Loucy (cell line): ENCODE results near the gene C1orf35.

Source experiments
- H2AFZ ChIP-seq: fragments of 200-600 bp; sonication (generic); 2 replicates; pipeline ENCODE4 v1.6.0; 2016; ENCODE audit warnings: antibody characterized with exemption, mild to moderate bottlenecking, low read length, moderate library complexity
- H3F3A ChIP-seq: fragments of 200-600 bp; 2 replicates; pipeline ENCODE4 v1.6.0; 2016; ENCODE audit warnings: antibody characterized with exemption, low read depth, mild to moderate bottlenecking
- H3K27me3 ChIP-seq: fragments of 200-600 bp; sonication (generic); 2 replicates; pipeline ENCODE4 v1.6.1; 2014; ENCODE audit warnings: low read length, mild to moderate bottlenecking; ENCODE audit not compliant: insufficient read depth, poor library complexity, severe bottlenecking
- H3K36me3 ChIP-seq: fragments of 200-600 bp; sonication (generic); 2 replicates; pipeline ENCODE4 v1.6.1; 2016; ENCODE audit warnings: low read length; ENCODE audit not compliant: insufficient read depth
- H3K4me1 ChIP-seq: fragments of 200-600 bp; sonication (generic); 2 replicates; pipeline ENCODE4 v1.5.1; 2014; ENCODE audit warnings: low read length, mild to moderate bottlenecking; ENCODE audit not compliant: insufficient read depth, poor library complexity, severe bottlenecking
- H3K4me2 ChIP-seq: fragments of 200-600 bp; sonication (generic); 2 replicates; pipeline ENCODE4 v1.6.0; 2014; ENCODE audit warnings: antibody characterized with exemption, low read length, low read depth, mild to moderate bottlenecking; ENCODE audit not compliant: poor library complexity, severe bottlenecking
- H3K4me3 ChIP-seq: fragments of 200-600 bp; sonication (generic); 2 replicates; pipeline ENCODE4 v1.5.1; 2014; ENCODE audit warnings: low read length, mild to moderate bottlenecking, mixed read lengths; ENCODE audit not compliant: poor library complexity, severe bottlenecking
- H3K79me2 ChIP-seq: fragments of 200-600 bp; sonication (generic); 2 replicates; pipeline ENCODE4 v1.6.1; 2014; ENCODE audit warnings: low read length; ENCODE audit not compliant: insufficient read depth
- H3K9ac ChIP-seq: fragments of 200-600 bp; sonication (generic); 2 replicates; pipeline ENCODE4 v1.6.0; 2014; ENCODE audit warnings: mild to moderate bottlenecking, low read depth, low read length, moderate library complexity; ENCODE audit not compliant: poor library complexity, severe bottlenecking
- H3K9me2 ChIP-seq: fragments of 200-600 bp; sonication (generic); replicated peaks from 2 replicates; pipeline ENCODE4 v1.6.1; 2016; ENCODE audit warnings: low read depth, low read length, mixed read lengths
- H3K9me3 ChIP-seq: fragments of 200-600 bp; sonication (generic); 2 replicates; pipeline ENCODE4 v1.6.1; 2014; ENCODE audit warnings: mild to moderate bottlenecking, antibody characterized with exemption, low read length, low read depth; ENCODE audit not compliant: insufficient read depth
- H4K20me1 ChIP-seq: fragments of 200-600 bp; sonication (generic); 2 replicates; pipeline ENCODE4 v1.6.0; 2014; ENCODE audit warnings: antibody characterized with exemption, low read length, mild to moderate bottlenecking; ENCODE audit not compliant: insufficient read depth, poor library complexity, severe bottlenecking
- EZH2phosphoT487 ChIP-seq: fragments of 200-600 bp; IDR thresholded peaks from 2 replicates; pipeline ENCODE4 v1.6.1; 2018; ENCODE audit warnings: antibody characterized with exemption, mild to moderate bottlenecking, moderate library complexity, borderline replicate concordance
- TF ChIP-seq, protein P1 (sequence below): fragments of 200-600 bp; sonication (generic); conservative IDR thresholded peaks from 2 replicates; pipeline ENCODE4 v1.5.1; 2014; ENCODE audit warnings: mild to moderate bottlenecking, antibody characterized with exemption, low read length

Gene C1orf35

DNA sequence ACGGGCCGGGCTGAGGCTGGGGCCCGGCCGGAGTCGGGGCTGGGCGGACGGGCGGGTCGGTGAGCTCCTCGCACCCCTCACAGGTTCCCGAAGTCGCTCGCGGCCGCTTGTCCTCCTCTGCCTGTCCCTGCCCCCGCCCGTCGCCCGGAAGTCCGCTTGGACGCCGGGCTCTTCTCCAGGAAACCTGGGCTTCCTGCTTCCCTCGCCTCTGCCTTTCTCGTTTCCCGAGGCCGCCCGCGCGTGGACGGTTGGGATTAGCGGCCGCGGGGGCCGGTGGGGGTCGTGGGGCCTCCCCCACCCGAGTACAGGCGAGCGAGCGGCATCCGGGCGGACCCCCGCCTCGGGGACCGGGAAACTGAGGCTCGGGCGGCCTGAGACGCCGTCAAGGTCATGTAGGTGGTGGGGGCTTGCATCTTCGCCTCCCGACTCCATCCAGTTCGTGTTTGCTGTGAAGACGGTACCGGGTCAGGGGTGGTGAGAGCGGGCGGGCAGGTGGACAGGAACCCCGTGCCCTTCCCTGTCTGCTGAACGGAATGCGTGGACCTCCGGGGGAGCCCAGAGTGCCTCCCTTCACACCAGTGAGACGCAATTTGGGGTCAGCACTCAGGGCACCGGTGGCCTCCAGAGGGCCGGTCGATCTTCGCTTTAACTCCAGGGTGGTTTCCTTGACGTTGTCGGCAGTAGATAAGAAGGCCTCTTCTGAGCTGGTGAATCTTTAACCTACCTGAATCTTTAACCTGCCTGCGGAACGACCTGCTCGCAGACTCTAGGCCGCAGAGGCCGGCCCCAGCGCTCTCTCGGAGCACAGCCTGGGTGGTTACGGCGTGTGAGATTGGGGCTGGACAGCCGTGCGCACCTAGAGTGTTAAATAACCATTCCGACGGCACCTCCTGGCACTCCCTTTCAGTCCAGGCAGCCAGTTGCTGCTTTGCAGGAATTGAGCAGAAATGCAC lies 19.9 kb downstream of the C1orf35 start:
- Histone ChIP-seq H3K4me3 (peak overlapping the region; percentile 81), H3F3A (no peaks in the 10 kb centered on the region), H3K79me2 (peaks cover 83% of the 10 kb centered on the region), H3K27me3 (peaks cover 6% of the 10 kb centered on the region), H3K9me2 (no peaks in the 10 kb centered on the region), H3K9ac (peak overlapping the region; percentile 96), H3K4me1 (peaks cover 50% of the 10 kb centered on the region), H3K36me3 (no peaks in the 10 kb centered on the region), H4K20me1 (peaks cover 59% of the 10 kb centered on the region), H3K4me2 (peak overlapping the region; percentile 88), H2AFZ (no peak overlapping the region), H3K9me3 (no peaks in the 10 kb centered on the region)
- TF ChIP-seq, protein P1, sequence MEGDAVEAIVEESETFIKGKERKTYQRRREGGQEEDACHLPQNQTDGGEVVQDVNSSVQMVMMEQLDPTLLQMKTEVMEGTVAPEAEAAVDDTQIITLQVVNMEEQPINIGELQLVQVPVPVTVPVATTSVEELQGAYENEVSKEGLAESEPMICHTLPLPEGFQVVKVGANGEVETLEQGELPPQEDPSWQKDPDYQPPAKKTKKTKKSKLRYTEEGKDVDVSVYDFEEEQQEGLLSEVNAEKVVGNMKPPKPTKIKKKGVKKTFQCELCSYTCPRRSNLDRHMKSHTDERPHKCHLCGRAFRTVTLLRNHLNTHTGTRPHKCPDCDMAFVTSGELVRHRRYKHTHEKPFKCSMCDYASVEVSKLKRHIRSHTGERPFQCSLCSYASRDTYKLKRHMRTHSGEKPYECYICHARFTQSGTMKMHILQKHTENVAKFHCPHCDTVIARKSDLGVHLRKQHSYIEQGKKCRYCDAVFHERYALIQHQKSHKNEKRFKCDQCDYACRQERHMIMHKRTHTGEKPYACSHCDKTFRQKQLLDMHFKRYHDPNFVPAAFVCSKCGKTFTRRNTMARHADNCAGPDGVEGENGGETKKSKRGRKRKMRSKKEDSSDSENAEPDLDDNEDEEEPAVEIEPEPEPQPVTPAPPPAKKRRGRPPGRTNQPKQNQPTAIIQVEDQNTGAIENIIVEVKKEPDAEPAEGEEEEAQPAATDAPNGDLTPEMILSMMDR, result no peak
- no peak for TF ChIP-seq EZH2phosphoT487

- no peaks in the 10 kb centered on the region for H3K36me3 ChIP-seq
- H3K27me3 ChIP-seq, result peaks cover 6% of the 10 kb centered on the region
- peak within 1 kb of the TSS; percentile 96 for H3K9ac ChIP-seq
- peaks cover 51% of the 10 kb centered on the region for H4K20me1 ChIP-seq
- peak within 1 kb of the TSS; percentile 88 for H3K4me2 ChIP-seq
- no peaks in the 10 kb centered on the region for H3F3A ChIP-seq
- no peak for TF ChIP-seq EZH2phosphoT487
- TF ChIP-seq, protein P1, result no peak
- no peaks in the 10 kb centered on the region for H3K9me2 ChIP-seq
- H3K4me1 ChIP-seq, result peaks cover 43% of the 10 kb centered on the region
- H3K9me3 ChIP-seq, result no peaks in the 10 kb centered on the region
- H3K79me2 ChIP-seq, result peaks cover 75% of the 10 kb centered on the region
- H2AFZ ChIP-seq, result peak within 1 kb of the TSS; percentile 93
- H3K4me3 ChIP-seq, result peak within 1 kb of the TSS; percentile 81
These were observed 20.8 kb downstream of the C1orf35 start, which contains the start of gene ARF1 for GRCh38 chr1:228082214-228082917. Gene ARF1 (plus strand): TSS chr1:228082708. CDS start chr1:228097115, 14,407 bp downstream.

DNA sequence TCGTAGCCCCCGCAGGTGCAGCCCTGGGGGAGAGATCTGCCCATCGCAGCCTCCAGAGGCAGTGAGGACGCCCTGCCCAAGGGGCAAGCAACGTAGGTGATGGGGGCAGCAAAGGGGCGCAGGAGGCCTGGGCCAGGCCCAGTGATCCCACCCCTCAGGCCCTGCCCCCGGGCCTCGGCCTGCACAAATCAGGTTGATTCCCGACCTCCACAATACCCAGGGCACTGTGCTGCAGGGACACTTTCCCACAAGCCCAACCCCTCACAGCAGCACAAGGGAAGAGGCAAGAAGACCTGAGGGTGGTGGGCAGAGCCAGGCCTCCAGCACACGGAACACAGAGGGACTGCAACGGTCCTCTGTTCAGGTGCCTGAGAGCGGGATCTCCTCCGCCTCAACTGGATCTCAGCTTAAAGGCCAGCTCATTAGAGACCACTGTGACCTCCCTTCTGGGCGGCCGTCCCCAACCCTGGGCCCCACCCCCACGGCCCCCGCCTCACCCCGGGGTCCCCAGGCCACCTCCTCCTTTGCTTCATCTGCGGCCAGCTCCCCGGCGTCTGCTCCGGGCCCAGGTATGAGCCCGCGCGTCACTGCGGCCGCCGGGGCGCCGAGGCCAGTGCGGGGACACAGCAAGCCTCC lies 21.4 kb downstream of the C1orf35 start:
- Histone ChIP-seq H3K4me2 (peak overlapping the region; percentile 84), H3F3A (no peaks in the 10 kb centered on the region), H3K9me2 (no peaks in the 10 kb centered on the region), H3K4me3 (peak overlapping the region; percentile 81), H4K20me1 (peaks cover 44% of the 10 kb centered on the region), H3K36me3 (no peaks in the 10 kb centered on the region), H3K27me3 (peaks cover 6% of the 10 kb centered on the region), H3K9ac (peak overlapping the region; percentile 93), H3K4me1 (peaks cover 37% of the 10 kb centered on the region), H3K9me3 (no peaks in the 10 kb centered on the region), H2AFZ (peak overlapping the region; percentile 93), H3K79me2 (peaks cover 68% of the 10 kb centered on the region)
- no peak for TF ChIP-seq EZH2phosphoT487
- TF ChIP-seq, protein P1, result no peak
